ES-I3 (cell line): ENCODE data around the gene IL1RN.
"Not testable (repeated sequence)": the region's sequence is repeated elsewhere in the genome, so short reads cannot be mapped to it uniquely, and the experiment has no call there.

Experiments used
- H3K36me3 ChIP-seq: 2 replicates; pipeline ENCODE4 v1.6.1; 2013; ENCODE audit warnings: mild to moderate bottlenecking, low read length, control low read depth, moderate library complexity; ENCODE audit not compliant: insufficient read depth
- H3K4me1 ChIP-seq: 2 replicates; pipeline ENCODE4 v1.6.1; 2013; ENCODE audit warnings: mild to moderate bottlenecking, control low read depth, low read length; ENCODE audit not compliant: insufficient read depth
- H3K9ac ChIP-seq: 2 replicates; pipeline ENCODE4 v1.6.1; 2013; ENCODE audit warnings: low read depth, mild to moderate bottlenecking, low read length, moderate library complexity
- H3K9me3 ChIP-seq: 2 replicates; pipeline ENCODE4 v1.6.1; 2013; ENCODE audit warnings: mild to moderate bottlenecking, low read length, moderate library complexity; ENCODE audit not compliant: control insufficient read depth, insufficient read depth

The IL1RN gene

DNA sequence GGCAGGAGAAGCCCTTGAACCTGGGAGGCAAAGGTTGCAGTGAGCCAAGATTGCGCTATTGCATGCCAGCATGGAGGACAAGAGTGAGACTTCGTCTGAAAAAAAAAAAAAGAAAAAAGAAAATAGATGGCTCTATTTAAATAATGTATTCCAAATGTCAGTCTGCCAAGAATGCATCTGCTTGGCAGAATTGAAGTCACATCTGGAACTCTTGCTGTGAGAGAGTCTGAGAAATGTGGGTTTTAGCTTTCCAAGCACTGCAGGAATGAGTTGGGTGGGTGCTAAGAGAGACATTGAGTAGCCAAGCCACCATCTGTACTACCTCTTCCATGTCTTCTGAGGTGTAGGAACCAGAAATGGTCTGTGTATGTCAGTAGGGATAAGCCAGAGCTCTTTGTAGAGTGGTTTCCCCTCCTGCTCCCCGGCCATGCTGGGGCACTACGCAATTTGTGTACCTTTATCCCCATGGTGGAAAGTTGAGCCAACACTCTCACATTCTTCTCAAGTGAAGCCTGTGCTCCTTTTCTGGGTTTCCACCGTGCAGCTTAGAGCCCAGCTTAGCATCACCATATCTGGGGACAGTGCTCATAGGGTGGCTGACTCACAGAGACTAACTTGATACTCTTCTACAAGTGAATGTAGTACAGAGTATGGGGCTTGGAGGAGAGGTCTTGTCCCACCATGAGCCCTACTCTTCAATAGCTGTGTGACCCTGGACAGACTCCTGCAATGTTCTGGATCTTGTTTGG lies 34.4 kb upstream of the IL1RN start:
- H3K9ac ChIP-seq: no peak overlapping the region
- no peaks in the 10 kb centered on the region; the same call in 1 of the 2 replicates for H3K9me3 ChIP-seq
- H3K36me3 ChIP-seq: no peaks in the 10 kb centered on the region

DNA sequence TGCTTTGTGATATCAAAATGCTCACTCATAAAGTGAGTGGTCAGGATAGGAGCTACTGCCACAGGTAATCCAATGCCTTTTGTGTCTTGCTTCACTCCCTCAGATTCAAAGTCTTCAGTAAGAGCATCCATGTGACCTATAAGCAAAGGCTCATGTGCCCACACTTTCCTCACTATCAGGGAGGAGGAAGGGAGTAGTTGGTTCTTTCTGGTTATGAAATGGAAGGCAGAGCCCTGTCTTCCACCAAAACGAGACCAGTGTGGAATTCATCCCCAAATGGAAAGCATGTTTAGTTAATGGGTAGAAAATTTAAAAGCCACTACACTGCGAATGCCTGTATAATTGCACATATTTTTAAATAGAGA lies 33.8 kb upstream of the IL1RN start:
- Histone ChIP-seq H3K4me1 (no peaks in the 10 kb centered on the region), H3K36me3 (no peaks in the 10 kb centered on the region), H3K9ac (no peak overlapping the region), H3K9me3 (no peaks in the 10 kb centered on the region; the same call in 1 of the 2 replicates)

More for the DNA sequence above, 34.4 kb upstream of the IL1RN start:
- H3K4me1 ChIP-seq: no peaks in the 10 kb centered on the region

DNA sequence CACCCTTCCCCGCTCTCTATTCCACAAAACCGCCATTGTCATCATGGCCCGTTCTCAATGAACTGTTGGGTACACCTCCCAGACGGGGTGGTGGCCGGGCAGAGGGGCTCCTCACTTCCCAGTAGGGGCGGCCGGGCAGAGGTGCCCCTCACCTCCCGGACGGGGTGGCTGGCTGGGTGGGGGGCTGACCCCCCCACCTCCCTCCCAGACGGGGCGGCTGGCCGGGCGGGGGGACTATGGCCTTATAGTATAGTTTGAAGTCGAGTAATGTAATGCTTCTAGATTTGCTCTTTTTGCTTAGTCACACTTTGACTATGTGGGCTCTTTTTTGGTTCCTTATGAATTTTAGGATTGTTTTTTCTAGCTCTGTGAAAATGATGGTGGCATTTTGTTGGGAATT lies 31.1 kb upstream of the IL1RN start:
- not testable (repeated sequence) for H3K4me1 ChIP-seq, H3K9ac ChIP-seq, H3K36me3 ChIP-seq, H3K9me3 ChIP-seq

DNA sequence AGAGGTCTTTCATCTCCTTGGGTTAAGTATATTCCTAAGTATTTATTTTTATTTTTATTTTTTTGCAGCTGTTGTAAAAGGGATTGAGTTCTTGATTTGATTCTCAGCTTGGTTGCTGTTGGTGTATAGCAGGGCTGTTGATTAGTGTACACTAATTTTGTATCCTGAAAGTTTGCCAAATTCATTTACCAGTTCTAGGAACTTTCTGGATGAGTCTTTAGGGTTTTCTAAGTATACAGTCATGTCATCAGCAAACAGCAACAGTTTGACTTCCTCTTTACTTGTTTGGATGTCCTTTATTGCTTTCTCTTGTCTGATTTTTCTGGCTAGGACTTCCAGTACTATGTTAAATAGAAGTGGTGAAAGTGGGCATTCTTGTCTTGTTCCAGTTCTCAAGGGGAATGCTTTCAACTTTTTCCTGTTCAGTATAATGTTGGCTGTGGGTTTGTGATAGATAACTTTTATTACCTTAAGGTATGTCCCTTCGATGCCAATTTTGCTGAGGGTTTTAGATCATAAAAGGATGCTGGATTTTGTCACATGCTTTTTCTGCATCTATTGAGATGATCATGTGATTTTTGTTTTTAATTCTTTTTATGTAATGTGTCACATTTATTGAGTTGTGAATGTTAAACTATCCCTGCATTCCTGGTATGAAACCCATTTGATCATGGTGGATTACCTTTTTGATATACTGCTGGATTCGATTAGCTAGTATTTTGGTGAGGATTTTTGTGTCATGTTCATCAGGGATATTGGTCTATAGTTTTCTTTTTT lies 30.4 kb upstream of the IL1RN start:
- H3K9me3 ChIP-seq, H3K9ac ChIP-seq, H3K36me3 ChIP-seq, H3K4me1 ChIP-seq: not testable (repeated sequence)

DNA sequence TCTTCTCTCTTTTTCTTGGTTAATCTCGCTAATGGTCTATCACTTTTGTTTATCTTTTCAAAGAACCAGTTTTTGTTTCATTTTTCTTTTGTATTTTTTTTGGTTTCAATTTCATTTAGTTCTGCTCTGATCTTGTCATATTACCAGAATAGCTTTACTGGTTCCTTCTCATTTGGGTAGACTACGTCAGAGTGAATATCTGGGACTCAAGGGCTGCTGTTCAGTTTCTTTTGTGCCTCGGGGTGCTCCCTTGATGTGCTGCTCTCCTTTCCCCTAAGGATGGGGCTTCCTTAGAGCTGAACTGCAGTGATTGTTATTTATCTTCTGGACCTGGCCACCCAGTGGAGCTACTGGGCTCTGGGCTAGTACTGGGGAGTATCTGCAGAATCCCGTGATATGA lies 29.4 kb upstream of the IL1RN start:
- no peak overlapping the region for H3K9ac ChIP-seq
- H3K9me3 ChIP-seq: no peaks in the 10 kb centered on the region; the same call in 1 of the 2 replicates
- no peaks in the 10 kb centered on the region for H3K36me3 ChIP-seq
- no peaks in the 10 kb centered on the region for H3K4me1 ChIP-seq

DNA sequence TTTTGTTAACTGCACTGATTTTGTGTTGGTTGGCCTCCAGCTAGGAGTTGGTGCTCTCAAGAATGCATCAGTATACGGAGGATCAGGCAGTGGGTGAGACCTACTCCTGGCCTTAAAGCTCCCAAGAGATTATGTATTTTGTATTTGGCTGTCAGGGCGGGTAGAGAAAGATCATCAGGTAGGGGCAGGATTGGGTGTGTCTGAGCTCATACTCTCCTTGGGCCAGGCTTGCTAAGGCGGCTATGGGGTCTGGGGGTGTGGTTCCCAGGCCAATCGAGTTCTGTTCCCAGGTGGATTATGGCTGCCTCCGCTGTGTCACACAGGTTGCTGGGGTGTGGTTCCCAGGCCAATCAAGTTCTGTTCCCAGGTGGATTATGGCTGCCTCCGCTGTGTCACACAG lies 28.9 kb upstream of the IL1RN start:
- no peak overlapping the region for H3K9ac ChIP-seq
- H3K36me3 ChIP-seq: no peaks in the 10 kb centered on the region
- no peaks in the 10 kb centered on the region; the same call in 1 of the 2 replicates for H3K9me3 ChIP-seq
- no peaks in the 10 kb centered on the region for H3K4me1 ChIP-seq

DNA sequence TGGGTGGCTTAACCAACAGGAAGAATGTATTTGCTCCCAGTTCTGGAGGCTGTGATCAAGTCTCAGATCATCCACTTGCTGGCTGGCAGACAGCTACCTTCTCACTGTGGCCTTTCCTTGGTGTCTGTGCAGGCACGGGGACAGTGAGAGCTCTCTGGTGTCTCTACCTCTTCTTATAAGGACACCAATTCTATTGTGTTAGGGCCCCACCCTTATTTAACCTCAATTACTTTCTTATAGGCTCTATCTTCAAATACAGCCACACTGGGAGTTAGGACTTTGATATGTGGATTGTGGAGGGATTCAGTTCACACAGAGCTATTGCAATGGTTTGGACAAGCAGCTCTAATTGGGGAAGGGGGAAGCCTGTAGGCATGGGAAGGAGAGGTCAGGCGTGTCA lies 25.3 kb upstream of the IL1RN start:
- no peaks in the 10 kb centered on the region for H3K9me3 ChIP-seq
- H3K9ac ChIP-seq: no peak overlapping the region
- H3K36me3 ChIP-seq: no peaks in the 10 kb centered on the region
- H3K4me1 ChIP-seq: no peaks in the 10 kb centered on the region

DNA sequence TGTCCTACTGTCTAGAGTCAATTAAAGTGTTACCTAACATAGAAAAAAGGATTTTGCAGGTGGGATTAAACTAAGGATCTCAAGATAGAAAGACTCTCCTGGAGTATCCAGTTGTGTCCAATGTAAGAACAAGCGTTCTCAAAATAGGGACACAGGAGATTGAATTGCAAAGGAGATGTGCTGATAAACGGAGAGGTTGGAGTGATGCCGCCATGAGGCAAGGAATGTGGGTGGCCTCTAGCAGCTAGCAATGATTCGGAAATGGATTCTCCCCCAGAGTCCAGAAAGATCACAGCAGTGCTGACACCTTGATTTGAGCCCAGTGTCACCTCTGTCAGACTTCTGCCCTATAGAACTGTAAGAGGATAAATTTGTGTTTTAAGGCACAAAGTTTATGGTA lies 24.1 kb upstream of the IL1RN start:
- Histone ChIP-seq H3K36me3 (no peaks in the 10 kb centered on the region), H3K9me3 (no peaks in the 10 kb centered on the region), H3K4me1 (no peaks in the 10 kb centered on the region), H3K9ac (no peak overlapping the region)

DNA sequence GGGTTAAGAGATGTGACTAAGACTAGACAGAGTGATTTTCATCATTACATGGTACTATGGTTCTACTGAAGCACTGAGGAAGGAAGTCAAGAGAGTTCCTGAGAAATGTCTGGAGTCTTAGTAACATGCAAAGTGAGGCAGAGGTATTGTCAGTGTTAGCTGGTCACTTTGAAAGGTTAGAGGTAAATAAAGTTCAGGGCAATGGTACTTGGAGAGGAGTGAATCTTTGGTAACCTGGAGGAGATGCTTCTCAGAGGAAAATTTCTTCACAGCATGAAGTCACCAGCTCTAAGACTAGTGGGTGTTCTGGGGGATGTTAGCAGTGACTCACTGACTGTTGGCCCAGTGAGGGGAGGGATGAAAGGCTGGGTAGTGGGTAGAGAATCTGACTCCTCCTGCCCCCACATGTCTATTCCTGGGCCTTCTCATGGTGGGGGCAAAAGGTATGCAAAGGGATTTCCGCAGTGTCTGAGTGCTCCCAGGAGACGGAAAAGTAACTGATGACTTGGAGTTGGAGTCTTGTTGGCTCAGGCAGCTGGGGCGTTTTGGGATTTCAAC lies 23.3 kb upstream of the IL1RN start:
- Histone ChIP-seq H3K9me3 (no peaks in the 10 kb centered on the region), H3K4me1 (no peaks in the 10 kb centered on the region), H3K36me3 (no peaks in the 10 kb centered on the region), H3K9ac (no peak overlapping the region)

DNA sequence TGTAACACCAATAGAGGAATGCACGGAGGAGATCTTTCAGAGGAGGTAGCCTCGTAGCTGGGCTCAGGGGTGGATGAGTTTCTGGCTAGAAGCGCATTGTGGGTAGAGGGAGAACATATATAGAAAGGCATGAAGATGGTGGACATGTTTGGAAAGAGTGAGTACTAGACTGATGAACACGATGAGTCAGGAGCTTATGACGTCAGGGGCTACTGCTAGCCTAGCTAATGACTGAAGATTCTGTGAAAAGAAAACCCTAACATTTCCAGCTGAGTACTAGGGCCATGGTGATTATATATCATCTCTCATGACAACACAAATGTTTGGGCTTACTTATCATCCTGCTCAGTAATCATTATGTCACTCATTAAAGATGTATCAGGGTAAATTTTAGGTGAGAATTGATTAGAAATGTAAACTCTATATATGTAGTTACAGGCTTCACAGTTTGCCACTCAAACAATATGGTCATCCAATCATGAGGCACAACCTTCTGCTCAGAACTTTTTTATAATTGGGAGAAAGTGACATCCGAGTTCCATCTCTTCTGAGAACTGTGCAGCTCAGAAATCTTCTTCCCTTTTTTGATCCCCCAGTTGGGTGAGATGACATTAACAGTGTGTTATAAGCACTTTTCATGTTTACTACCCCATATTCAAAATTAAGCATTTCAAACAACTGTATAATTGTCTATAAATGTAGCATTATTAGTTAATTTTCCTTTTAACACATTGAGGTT lies 22.2 kb upstream of the IL1RN start:
- H3K9ac ChIP-seq: no peak overlapping the region
- no peaks in the 10 kb centered on the region for H3K4me1 ChIP-seq
- H3K36me3 ChIP-seq: no peaks in the 10 kb centered on the region
- H3K9me3 ChIP-seq: no peaks in the 10 kb centered on the region

DNA sequence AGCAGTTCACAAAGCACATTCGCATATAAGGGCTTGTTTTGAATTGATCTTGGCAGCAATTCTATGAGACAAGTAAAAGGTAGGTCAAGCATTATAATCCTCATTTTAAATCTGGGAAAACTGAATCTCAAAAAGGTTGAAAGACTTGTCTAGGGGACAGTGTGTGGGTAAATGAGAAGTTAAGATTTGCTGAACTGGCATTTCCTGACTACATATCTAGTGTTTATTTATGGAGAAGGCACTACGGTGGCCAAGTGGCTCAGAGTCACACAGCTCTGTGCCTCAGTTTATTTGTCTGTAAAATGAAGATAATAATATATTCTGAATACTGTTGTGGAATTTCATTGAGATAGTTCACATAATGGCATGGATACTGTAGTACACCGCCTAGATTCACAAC lies 16.3 kb upstream of the IL1RN start:
- Histone ChIP-seq H3K4me1 (peaks cover 9% of the 10 kb centered on the region), H3K36me3 (no peaks in the 10 kb centered on the region), H3K9ac (no peak overlapping the region), H3K9me3 (no peaks in the 10 kb centered on the region)

DNA sequence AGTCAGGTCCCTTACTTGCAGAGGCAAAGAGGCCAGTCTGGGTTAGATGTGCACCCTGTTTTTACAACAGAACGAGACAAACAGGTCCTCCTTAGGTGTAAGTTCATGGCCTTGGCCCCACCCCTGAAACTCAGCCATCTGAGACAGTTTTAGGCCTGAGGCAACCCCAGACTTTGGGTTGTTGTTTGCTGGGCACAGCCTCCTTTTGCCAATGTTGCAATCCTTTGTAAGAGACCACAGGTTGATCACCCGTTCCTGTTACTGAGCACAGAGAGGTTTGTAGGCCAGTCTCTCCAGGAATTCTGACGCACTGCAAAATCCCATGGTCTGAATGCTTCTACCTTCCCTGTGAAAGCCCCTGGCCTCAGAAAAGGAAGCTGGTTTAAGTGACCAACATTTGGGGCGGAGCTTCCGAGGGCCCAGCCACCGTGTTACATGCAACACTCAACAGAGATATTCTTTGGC lies 15.5 kb upstream of the IL1RN start:
- no peaks in the 10 kb centered on the region for H3K36me3 ChIP-seq
- no peak overlapping the region for H3K9ac ChIP-seq
- no peaks in the 10 kb centered on the region for H3K9me3 ChIP-seq
- H3K4me1 ChIP-seq: peaks cover 9% of the 10 kb centered on the region

DNA sequence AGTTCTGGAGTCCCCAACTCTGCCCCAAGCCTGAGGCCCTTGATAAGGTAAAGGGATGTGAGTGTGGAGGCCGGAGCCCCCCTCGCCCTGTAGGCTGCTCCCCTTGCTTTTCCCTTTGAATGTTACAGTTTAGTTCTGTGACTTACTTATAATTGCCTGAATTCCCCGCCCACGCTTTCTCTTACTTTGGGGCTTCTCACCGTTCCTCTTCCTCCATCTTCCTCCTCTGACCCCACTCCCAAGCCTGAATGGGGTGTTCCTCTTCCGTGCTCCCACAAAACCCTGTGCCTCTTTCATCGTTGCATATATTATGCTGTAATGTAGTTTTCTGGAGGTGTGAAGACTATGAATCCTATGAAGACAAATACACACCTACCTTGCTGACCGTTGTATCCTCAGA lies 15.0 kb upstream of the IL1RN start:
- H3K9ac ChIP-seq: no peak overlapping the region
- no peaks in the 10 kb centered on the region for H3K36me3 ChIP-seq
- no peaks in the 10 kb centered on the region for H3K9me3 ChIP-seq
- peaks cover 9% of the 10 kb centered on the region for H3K4me1 ChIP-seq

DNA sequence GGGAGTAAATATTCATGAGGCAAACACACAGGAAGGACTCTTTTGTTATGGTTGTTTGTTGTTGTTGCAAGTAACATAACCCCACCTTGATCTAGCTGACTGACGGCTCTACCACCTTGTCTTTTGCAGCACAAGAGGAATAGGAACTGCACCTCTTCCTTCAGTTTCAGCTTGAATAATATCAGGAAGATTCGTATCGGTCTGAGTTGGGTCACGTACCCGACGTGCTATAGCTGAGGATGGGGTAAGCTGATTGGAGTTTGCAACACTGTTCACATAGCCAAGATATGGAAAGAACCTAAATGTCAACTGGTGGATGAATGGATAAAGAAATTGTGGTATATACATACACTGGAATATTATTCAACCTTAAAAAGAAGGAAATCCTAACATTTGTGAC lies 14.5 kb upstream of the IL1RN start:
- Histone ChIP-seq H3K4me1 (peaks cover 9% of the 10 kb centered on the region), H3K9me3 (no peaks in the 10 kb centered on the region)

More for the DNA sequence above, 14.5 kb upstream of the IL1RN start:
- Histone ChIP-seq H3K9ac (no peak overlapping the region), H3K36me3 (no peaks in the 10 kb centered on the region)
